Measurements from ENCODE around the gene FAM120B.

The FAM120B gene

DNA sequence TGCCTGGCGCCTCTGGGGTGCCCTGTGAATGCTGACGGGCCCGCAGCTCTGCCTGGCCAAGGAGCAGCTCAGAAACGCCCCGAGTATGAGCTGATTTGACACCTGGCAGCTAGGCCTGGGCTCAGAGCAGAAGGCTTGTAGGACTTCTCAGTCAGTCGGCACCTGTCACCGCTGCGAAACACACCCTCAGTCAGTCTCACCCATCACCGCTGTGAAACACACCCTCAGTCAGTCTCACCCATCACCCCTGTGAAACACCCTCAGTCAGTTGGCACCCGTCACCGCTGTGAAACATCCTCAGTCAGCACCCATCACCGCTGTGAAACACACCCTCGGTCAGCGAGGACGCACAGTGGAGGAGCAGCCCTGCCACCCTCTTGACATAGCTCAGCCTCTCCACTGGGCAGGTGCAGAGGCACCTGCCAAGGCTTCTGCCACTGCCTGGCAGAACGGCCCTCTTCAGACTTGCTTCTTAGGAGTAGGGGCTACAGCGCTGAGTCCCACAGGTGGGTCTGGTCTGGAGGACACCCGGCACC, 137.6 kb downstream of the FAM120B start:
- no peak for DNase-seq (ENCODE audit: low read depth)

DNA sequence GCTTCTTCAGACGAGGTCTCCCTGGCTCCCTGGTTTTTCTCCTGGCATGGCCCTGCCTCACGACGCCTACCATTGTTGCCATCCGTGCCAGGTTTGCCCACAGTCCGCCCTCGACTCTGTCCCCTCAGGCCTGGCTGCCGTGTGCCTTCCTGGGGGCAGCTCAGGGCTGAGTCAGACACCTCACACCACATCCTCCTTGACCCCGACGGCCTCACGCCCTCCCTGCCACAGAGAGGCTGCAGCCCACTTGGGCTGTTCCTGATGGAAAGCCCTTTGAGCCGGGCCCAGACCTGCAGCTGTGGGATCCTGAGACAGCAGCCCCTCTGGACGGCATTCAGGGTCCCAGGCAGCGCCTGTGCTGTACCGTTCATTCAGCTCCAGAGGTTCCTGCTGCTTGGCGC, 138.3 kb downstream of the FAM120B start:
- no peak for DNase-seq (ENCODE audit: low read depth)

DNA sequence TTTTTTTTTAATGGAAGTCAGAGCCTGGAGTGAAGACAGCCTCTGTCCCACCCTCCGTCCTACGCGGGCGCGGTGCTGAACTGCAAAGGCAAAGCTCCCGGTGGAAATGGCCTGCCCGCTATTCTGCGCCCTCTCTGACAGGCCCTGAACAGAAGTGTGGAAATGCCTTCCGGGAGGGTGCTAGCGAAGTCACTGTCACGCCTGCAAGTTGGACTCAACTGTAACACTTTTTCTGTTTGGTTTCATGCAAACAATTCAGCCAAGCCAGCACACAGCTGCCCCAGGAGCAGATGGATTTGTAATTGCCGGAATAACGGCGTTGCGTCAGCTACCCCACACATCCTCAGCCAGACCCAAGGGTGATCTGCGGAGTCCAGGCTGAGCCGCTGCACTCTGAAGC, 138.9 kb downstream of the FAM120B start:
- no peak for DNase-seq (ENCODE audit: low read depth)

DNA sequence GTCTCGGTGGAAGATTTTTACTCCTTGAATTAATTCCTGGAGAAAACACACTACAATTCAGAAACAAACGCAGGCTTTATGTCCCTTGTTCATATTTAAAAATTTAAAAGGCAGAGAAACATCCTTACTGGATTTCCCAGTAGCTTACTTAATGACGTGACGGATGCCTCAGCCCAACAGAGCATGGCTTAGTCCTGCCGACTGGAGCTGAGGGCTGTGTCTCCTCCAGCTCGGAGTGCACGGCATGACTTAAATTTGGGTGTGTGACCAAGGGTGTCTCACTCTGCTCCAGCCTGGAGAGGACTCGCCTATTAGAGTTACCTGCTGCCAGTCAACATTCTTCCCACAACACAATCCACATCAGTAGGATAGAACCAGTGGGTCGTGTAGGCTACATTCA, 139.4 kb downstream of the FAM120B start:
- no peak for DNase-seq (ENCODE audit: low read depth)

DNA sequence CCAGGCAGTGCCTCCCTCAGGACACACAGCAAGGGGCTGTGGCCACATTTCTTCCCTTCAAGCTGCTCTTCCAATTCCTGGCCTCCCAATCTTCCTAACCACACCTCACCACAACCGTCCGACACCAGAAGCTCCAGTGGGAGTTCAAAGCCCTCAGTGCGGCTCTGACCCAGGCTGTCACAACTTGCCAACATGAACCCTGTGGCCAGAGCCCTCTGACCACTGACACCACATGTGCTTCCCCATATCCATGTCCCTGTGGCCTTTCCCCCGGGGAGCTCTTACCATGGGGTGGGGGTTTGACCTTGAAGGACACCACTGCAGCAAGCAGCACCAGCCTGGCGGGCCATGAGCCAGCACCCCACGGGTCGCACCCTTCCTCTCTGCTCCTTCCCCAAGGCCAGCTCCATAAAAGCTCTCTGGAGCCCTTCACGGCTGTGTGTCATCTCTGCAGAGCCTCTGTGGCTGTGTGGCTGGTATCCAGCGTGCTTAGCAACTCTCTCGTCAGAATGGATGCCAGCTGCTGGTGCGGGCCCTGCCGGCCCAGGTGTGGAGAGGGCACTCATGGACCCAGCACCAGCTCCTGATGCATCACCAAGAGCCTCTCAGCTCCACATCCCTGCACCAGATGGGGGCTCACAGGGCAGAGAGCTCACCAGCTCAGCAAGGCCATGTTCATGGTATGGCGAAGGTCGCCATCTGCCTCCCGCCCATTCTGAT, 140.4 kb downstream of the FAM120B start:
- DNase-seq (ENCODE audit: low read depth): no peak

DNA sequence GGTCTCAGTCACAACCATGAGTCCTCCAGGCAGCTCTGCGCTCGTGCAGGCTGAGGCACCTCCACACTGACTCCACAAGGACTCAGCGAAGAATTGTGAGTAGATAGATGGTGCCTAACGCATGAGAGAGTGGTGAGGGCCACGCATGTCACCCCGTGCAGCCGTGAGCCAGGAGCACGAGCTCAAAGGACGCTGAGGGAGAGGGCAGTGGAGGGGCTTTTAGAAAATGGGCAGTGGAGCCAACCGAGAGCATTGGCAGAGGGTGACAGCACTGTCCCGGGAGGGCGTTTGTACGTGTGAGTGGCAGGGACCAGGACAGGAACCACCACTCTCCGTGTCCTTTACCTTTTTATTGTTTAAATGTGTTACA, 141.0 kb downstream of the FAM120B start:
- DNase-seq (ENCODE audit: low read depth): no peak

DNA sequence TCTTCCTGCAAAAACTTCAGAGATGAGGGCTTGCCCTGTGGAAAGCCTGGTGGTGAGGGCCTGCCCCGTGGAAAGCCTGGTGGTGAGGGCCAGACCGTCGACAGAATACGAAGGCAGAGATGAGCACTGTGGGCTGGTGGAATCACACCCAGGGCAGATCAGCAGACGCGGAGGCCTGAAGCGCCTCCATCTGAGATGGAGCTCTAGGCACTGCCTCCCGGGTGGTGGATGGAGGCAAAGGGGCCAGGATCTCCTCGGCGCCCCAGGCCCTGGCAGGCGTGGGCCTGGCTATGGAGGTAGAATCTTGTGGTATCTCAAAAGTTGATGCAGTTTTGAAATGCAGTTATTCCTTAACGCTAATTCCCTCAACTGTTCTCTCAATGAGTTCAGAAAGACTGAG, 141.8 kb downstream of the FAM120B start:
- DNase-seq (ENCODE audit: low read depth): no peak

DNA sequence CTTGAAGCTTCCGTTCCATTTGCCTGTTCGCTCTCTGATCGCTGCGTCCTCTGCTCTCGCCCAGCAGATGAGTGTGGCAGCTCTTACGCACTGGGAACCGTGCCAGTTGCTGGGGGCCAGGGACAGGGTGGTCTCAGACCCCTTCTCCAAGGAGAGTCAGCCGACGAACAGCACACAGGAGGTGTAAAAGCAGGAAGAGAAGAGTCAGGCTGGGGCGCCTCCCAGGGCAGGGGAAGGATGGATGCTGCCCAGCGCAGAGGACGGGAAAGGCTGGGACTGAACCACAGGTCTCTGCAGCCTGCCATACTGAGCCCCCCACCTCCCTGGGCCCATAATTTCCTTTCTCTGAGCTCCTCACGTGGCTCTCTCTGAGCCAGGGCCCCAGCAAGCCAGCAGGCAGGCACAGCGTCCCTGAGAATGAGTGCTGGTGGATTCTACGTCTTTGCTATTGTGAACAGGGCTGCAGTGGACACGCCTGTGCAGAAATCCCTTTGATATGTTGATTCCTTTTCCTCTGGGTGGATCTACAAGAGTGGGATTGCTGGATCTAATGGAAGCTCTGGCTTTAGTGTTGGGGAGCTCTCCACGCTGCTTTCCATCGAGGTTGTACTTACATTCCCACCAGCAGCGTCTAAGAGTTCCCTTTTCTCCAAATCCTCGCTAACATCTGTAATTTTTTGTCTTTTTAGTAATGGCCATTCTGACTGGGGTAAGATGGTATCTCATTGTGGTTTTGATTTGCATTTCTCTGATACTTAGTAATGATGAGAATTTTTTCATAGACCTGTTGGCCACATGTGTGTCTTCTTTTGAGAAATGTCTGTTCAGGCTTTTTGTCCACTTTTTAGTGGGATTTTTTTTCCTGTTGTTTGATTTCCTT, 142.4 kb downstream of the FAM120B start:
- no peak for DNase-seq (ENCODE audit: low read depth)

DNA sequence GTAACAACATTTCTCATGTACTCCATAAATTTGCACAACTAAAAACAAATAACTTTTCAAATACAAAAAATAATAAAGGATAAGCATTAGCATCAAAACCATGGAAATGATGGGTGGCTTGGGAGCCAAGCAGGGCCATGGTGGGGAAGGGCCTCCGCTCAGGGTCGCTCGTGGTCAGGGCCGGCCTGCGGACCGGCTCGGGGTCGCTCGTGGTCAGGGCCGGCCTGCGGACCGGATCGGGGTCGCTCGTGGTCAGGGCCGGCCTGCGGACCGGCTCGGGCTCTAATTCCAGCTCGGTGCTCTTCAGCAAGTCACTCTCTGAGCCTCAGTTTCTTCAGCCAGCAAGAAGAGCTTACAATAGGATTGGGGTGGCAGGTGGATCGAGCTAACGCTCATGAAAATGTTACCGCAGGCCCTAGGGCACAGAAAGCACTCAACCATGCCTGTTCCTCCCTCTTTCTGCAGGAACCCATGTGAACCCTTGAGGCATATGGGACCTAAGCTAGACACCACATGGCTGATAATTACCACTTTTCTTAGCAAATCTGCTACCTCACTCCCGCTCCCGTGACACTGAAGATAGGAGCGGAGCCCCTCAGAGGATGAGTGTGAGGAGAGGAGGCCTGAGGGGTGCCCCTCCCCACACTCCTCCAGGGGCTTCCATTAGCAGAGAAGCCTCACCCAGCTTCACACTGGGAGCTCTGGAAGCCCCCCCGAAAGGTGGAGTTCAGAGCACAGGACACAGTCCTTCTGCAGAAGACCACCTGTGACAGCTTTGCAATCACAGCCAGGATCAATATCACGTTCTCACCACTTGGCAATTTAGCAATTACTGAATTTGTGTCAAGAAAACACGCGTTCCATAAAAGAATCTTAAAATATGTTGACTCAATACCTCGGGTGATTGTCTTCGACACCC, 143.5 kb downstream of the FAM120B start:
- DNase-seq (ENCODE audit: low read depth): no peak

DNA sequence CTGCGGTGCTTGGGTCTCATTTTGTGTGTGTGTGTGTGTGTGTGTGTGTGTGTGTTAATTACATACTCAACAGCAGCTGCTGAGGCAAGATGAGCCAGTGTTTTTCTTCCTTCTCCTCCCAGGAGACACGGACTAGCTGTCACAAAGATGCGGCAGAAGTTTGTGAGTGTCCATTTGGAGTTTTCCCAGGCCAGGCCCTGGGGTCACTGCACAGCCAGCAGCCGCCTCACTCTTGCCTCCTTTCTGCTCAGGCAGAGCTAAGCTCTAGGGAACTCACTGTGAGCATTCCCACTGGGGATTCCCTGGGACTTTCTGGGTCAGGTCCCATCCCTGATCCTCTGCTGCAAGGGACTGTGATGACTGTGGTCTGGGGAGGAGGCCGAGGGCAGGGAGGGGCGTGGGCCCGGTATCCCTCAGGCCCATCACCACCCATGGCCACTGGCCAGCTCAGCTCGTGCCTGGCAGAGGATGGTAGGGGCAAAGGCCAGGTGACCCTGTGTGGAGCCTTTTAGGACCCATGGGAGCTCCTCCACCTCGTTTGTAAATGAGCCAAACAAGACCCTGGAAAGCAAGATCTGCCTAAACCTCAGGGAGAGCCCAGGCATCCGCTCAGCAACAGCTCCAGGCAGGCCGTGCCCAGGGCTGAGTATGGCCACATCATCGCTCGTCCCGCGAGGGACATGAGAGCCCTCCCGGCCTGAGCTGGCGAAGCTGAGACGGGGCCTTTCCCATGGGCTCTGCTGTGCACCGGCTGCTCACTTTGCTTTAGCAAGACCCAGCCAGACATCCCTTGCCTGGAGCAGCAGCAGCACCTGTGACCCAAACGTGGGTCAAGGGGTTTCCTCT, 144.6 kb downstream of the FAM120B start:
- no peak for DNase-seq (ENCODE audit: low read depth)

DNA sequence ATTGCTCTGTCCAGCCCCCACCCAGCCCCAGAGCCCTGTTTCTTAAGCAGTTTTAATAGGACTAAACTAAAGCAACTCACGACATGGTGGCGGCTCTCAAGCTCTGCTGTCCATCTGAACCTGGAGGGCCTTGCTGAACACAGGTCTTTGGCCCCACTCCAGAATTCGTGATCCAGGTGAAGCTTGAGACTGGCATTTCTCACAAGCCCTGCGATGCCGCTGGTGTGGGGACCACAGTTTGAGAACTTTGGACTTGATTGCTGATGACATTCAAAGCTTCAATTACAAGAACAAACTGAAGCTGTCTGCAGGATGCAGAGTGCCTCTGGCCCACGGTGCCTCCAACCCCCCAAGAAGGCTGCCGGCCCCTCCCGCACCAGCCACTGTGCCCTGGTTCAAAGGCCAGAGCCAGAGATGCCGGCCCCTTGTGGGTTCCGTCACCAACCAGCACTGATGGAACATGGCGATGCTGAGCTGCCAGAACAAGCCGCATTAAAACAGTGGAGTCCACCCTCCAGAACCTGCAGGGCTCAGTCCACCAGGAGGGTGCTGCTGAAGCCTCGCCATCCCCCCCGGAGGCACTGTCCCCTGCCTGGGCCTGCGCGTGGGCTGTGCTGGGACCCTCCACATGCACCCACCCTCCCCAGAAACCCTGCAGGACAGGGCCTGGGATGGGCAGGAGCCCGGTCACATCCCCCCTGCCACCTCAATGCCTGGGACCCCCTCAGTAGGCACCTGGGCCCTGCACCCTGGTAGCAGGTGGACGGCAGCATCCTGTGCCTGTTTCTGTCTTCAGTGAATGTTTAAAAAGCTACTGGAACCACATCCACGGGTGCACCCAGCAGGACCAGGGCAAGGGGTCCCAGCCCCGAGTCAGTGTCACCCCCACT, 145.4 kb downstream of the FAM120B start:
- DNase-seq (ENCODE audit: low read depth): no peak

DNA sequence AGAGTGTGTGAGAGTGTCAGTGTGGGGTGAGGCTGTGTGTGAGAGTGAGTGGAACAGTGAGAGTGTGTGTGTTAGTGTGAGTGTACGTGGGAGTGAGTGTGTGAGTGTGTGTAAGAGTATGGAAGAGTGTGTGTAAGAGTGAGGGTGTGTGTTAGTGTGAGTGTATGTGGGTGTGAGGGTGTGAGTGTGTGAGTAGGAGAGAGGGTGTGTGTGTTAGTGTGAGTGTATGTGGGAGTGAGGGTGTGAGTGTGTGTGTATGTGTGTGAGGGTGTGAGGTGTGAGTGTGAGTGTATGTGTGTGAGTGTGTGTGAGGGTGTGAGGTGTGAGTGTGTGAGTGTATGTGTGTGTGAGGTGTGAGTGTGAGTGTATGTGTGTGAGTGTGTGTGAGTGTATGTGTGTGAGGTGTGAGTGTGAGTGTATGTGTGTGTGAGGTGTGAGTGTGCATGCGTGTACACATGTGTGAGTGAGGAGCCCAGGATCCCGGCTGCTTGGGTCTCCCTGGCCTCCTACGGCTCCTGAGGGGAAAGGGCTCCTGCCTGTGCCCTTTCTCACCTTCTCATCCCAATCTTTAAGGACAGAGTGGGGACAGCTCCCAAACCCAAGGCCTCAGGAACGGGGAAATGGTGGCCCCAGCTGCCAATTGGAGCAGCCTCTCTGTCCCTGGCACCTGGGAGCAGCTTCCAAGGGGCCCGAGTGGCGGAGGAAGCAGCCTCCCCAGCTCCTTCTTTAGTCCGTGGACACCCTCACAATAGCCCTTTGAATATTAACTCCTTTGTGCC, 146.4 kb downstream of the FAM120B start:
- no peak for DNase-seq (ENCODE audit: low read depth)

DNA sequence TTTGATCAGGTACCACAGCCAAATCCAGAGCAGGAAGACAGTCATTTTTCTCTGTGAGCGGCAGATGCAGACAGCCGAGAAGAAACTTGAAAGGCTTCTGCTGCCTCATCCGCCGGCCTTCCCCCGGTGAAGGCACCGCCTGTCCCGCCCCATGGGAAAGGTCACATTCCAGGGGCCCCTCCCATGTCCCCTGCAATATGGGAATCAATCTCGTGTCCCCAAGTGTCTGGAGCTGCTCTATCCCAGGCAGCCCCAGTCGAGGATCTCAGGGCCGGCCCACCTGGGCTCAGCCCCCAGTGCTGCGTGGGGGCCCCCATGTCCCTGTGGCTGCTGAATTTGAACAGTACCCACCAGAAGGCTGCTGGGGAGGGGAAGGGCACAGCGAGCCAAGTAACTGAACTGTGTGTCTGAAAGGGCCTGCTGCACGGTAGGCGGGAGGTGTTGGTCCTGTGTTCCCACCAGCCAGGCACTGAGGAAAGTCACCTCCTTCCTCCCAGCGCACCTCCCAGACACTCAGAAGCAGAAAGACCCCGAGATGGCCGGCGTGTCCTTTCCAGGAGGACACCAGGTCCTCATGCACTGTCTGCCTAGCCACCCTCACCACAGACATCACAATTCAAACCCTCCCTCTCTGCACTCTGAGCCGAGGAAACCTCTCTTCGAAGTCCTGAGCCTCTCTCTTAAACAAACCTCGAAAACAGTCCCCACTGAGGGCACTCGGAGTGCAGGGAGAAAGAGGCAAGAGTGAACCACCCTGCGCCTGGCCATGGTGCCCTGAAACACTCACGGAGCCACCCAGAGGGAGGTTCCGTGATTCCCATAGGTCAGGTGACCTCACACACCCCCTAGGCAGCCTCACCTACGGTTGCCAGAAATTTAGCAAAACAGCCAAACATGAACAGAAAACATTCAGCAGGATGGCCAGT, 147.3 kb downstream of the FAM120B start:
- DNase-seq (ENCODE audit: low read depth): no peak

DNA sequence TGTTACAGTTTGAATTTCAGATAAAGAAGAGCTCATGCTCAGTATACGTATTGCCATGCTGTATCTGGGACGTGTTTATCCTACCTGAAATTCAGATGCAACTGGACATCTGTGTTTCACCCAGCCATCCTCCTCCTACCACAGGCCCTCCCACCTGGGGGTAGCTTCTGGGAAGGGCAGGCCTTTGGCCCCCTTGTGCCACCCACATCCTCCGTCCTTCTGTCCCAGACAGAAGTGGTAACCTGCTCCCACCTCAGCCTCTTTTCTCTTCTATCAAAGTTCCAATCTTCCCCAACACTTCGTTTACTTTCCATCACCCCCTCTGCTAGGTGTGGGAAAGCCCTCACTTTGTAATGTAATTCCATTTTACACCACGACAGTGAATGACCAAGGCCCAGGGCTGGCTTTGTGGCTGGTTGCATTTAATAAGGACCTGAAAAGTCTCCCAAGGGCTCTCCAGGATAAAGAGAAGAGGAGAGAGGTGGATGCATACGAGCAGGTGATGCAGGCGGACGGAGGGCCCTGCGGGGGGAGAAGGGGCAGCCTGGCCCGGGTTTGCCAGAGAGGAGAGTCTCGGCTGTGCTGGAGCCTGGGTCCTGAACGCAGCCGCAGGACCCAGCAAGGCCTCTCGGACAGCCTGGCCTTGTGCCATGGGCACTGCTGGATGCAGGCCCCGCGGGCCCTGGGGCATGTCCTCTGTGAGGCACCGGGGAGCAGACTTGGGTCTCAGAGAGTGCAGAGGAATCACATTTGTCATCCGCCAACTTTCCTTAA, 148.1 kb downstream of the FAM120B start:
- no peak for DNase-seq (ENCODE audit: low read depth)

DNA sequence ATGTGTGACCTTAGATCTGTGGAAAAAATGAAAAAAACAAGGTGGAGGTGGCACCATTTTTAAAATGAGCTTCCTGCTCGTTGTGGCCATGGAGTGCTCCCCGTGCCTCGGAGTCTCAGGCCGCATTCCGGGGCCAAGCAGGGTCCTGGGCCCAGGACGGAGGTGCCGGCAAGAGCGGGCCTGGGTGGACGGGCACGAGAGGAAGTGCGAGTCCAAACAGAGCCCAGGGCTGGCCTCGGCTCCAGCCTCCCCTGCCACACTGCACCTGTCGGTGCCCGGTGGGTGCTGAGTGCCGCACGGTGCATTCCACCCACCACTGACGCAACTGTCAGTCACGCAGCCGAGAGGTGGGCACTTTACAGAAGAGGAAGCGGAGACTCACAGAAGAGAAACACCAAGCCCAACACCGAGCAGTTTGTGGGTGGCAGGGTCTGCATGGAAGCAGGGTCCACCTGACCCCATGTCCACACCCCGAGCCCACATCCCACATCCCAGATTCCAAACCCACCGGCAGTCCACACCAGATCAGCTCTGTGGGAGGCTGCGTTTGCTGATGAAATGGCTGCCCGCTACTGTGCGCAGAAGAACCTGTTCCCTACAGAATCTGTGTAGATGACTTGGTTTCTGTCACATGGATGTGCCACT, 148.9 kb downstream of the FAM120B start:
- DNase-seq (ENCODE audit: low read depth): no peak

DNA sequence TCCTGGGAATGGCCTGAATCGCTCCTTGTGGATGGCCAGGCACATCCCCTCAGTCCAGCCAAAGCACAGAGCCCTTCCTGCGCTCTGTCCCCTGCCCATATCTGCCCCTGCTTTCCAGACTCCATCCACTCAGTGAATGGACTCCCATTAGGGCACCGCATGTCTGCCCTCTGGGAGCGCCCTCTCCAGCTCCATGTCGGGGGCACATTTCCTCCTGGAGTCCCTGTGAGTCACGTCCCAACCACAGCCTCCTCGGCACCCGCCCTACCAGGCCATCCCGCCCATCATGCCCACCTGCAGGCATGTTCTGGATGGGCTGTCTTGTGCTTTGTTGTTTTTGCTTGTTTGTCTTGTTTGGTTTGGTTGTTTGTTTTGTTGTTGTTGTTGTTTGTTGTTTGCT, 149.8 kb downstream of the FAM120B start:
- DNase-seq (ENCODE audit: low read depth): no peak

Data from iris pigment epithelial cell (primary cell).